GM18526 (cell line): ENCODE results near the gene TH.

Experiments
- POLR2A ChIP-seq: IDR thresholded peaks from 3 replicates; pipeline ENCODE4 v1.6.1; 2011; ENCODE audit not compliant: insufficient read length; ENCODE audit errors: extremely low read depth

Gene TH

DNA sequence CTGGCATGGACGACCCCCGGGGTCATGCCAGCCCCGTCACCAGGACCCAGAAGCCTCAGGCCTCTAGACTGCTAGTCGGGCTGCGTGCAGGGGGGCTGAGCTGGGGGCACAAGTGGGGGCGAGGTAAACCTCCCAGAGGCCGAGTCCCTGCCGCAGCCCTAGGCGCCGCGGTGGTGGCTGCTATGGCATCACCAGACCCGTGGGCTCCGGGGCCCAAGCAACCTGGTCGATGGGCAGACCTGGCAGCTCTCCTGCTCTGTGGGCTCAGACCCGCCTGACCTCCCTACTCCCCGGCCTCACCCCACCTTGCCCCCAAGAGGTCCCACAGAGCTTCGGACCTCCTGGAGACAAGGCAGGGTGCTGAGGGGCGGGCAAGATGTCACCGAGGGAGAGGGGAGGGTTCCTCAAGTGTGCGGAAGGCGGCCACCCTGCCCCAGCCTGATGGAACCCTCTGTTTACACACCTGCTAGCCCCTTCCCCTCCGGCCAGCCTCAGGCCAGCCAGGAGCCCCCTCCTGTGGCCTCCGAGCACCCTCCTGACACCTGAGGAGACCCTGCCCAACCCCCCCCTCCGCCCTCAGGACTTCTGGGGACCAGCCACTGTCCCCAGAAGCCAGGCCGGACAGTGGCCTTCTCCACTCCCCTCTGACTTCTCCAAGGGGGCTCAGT, 41.8 kb downstream of the TH start:
- TF ChIP-seq POLR2A: no peak

- TF ChIP-seq POLR2A: no peak
Observed at GRCh38 chr11:2129308-2129698, 42.3 kb downstream of the TH start.

- no peak for TF ChIP-seq POLR2A
Observed at GRCh38 chr11:2128511-2129307, 42.9 kb downstream of the TH start.

DNA sequence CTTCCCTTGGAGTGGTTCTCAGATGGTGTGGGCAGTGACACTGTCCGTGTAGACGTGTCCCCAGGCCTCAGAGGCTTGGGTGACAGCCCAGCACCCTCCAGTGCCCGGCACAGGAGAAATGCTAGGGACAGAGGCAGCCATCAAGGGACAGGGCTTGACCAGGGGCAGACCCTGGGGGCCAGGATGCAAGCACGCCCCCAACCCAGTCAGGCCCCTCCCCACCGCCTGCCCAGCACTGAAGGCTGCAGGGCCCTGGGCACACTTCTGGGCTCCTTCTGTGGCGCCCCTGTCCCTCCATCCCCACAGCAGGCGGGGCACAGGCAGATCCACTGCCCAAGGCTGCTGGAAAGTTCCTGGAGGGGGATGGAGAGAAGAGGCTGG, 43.5 kb downstream of the TH start:
- no peak for TF ChIP-seq POLR2A

DNA sequence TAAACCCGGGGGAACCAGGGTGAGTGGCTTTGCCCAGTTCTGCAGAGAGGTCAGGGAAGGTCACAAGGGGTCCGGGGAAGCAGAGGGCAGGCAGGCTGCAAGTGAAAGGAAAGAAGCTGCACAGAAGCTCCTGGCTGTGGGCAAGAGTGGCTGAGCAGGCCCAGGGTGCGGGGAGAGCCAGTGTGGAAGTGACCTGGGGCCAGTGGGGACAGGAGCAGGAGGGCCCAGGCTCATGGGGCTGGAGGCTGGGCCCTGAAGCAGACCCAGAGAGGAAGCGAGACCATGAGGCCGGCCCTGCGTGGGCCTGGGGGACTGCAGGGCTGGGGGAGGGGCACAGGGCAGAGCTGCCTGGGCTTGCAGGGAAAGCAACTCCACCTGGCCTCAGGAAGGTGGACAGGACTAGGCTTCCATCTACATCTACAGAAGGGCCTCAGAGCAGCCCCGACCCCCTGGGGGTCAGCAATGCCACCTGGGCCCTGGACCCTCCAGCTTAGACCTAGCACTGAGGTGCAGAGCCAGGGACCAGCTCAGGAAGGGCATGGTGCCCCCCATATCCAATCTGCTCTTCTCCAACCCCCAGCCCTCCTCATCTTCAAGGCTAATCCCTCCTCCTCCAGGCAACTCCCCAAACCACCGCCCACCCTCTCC, 44.0 kb downstream of the TH start:
- no peak for TF ChIP-seq POLR2A

DNA sequence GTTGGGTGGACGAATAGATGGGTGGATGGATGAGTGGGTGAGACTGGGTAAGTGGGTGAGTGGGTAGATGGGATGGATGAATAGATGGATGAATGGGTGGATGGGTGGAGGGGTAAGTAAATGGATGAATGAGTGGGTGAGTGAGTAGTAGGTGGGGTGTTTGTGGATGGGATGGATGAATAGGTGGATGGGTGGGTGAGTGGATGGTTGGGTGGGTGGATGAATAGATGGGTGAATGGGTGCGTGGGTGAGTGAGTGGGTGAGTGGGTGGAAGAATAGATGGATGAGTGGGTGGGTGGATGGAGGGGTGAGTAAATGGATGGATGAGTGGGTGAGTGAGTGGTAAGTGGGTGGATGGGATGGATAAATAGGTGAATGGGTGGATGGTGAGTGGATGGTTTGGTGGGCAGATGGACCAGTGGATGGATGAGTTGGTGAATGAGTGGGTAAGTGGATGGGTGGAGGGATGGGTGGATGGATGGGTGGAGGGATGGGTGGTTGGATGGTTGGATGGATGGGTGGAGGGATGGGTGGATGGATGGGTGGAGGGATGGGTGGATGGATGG, 45.0 kb downstream of the TH start:
- TF ChIP-seq POLR2A: no peak

DNA sequence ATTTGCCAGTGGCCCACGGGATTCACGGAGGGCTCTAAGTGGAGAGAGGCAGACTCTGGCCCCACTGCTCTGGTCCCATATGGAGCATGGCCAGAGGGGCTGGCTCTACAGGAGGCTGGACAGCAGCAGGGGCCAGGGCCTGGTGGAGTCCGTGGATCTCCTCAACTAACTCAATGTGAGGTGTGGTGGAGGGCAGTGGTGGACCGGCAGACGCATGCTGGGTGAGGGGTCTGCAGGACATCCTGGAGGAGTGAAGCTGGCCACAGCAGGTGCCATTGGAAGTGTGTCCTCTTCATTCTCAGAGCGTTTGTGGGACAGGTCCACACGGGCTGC, 48.0 kb downstream of the TH start:
- TF ChIP-seq POLR2A: no peak

- TF ChIP-seq POLR2A: no peak
Observed at GRCh38 chr11:2122907-2123627, 48.5 kb downstream of the TH start.

- TF ChIP-seq POLR2A: no peak
Observed at GRCh38 chr11:2122222-2122906, 49.3 kb downstream of the TH start.

DNA sequence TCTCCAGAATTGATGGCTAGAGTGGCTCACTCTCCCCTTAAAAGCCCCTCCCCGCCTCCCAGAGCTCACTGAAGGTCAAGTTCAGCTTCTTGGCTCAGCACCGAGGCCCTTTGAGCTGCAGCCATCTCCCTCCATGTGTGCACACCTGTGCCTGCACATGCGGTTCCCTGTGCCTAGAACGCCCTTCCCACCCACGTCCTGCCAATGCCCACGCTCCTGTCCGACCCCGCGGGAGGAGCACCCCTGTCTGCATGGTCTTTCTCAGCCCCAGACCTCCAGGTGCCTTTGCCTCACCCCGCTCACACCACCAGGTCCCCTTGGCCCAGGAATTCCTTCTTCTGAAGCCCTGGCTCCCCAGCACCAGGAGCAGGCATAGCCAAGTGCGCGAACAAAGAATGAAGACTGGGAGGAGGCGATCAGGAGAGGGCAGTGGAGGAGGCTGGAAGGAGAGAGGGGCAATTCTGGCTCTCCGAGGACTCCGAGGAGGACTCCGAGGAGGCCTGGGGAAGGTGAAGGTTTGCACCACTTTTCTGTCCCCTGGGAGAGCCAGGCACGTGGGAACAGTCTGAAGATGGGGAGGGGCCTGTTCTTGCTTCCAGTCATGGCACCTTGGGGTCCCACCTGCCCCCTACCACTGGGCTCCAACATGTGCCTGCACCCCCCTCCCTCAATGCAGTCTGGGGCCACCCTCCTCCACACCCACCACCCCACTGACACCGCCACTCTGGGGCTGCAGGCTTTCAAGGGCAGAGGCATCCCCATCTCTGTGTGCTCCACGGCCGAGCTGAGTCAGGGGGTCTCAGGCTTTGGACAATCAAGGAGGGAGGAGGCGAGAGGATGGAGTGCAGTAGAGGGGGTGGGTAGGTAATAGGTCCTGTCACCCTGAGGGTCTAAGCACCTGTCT, 50.1 kb downstream of the TH start:
- no peak for TF ChIP-seq POLR2A

DNA sequence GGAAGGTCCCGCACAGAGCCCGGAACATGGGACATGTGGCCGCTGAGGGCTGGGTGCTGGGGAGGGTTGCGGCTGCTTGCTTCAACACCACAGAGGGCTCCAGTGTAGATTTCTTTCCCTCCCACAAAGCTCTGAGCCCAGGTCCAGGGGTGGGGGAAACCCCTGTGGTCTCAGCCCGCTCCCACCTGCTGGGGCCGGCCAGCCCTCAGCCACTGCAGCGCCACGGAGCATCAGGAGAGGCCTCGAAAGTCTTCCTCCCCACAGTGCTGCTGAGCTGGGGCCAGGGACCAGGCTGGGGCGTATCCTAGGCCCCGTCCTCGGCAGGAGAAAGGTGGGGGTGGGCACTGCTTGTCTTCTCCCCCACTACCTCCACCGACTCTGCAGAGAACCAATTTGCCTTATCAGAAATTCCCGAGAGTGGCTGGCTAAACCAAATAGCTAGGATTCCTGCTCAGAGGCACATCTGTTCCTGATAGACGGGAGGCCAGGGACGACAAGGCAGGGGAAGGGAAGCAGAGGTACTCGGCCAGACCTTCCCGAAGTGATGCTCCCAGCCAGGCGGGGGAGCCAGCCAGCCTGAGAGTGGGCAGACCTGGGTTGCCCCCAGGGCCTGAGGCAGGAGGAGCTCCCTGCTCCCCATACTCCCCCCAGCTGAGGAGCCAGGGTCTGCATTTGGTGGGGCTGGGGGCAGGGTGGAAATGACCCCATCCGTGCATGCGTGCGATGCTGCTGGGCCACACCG, 51.1 kb downstream of the TH start:
- TF ChIP-seq POLR2A: no peak

DNA sequence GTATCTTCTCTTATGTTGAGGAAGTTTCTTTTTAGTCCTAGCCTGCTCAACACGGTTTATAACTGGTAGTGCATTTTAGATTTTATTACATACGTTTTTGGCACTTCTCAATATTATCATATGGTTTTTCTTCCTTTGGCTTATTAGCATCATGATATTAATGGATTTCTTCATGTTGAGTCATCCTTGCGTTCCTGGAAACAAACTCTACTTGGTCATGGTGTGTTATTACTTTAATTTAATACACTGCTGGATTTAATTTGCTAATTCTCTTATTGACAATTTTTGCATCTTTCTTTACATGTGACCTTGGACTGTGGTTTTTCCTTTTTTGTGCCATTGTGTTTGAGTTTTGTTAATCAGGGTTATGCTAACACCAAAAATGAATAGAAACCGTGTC, 52.9 kb downstream of the TH start:
- TF ChIP-seq POLR2A: no peak

DNA sequence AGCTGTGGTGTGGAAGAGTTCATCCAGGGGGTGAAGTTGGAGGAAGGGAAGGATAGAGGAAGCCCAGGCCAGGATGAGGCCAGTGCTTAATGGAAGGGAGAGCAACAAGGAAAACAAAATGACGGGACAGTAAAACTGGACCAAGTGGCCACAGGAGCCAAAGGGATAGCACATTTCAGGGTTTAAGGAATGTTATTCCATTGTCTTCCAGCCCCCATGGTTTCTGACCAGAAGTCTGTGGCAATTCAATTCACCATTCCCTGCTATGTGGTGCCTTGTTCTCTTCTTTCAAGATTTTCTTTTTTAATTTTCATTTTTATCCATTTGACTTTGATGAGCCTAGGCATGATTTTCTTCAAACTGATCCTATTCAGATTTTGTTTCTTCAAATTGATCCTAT, 54.9 kb downstream of the TH start:
- TF ChIP-seq POLR2A: no peak
